Glomerular endothelial cell (primary cell): ENCODE measurements around the gene DDI2. TPM values are rescaled to one million over a fixed set of nuclear protein-coding genes. Genes with fewer than 3 reads are reported as not detected.
"Not testable (repeated sequence)": the region's sequence is repeated elsewhere in the genome, so short reads cannot be mapped to it uniquely, and the experiment has no call there.

Experiments used
- DNase-seq: peaks from one replicate; pipeline ENCODE4 v3.0.0-alpha.2; 2011; ENCODE audit warnings: low read depth, low spot score; ENCODE audit errors: extremely low read depth
- total RNA-seq: library from RNA; depleted of rRNA; stranded (reverse); fragments of >200 nt; gene quantifications from 2 replicates; pipeline ENCODE4 v1.2.3, GENCODE V29; 2015

Gene DDI2
- total RNA-seq, 1 donor from 2014 or later = 28.4 TPM

- DNase-seq = not testable (repeated sequence)
Measured at GRCh38 chr1:15604400-15604799, 12.9 kb upstream of the DDI2 start.

GRCh38 chr1:15605398-15606383 lies 11.6 kb upstream of the DDI2 start:
- DNase-seq = no peak

- no peak for DNase-seq
Measured at GRCh38 chr1:15609631-15610030, 7.6 kb upstream of the DDI2 start.

- DNase-seq = no peak
Measured at GRCh38 chr1:15610167-15610566, 7.1 kb upstream of the DDI2 start.

- no peak for DNase-seq
Measured at GRCh38 chr1:15616373-15617172, 685 bp upstream of the DDI2 start.

- DNase-seq = no peak
Measured at GRCh38 chr1:15618077-15618654, 908 bp downstream of the DDI2 start.

- no peak for DNase-seq
Measured at GRCh38 chr1:15618655-15619525, 1.6 kb downstream of the DDI2 start.

GRCh38 chr1:15620155-15620545 lies 2.9 kb downstream of the DDI2 start:
- no peak for DNase-seq

GRCh38 chr1:15620902-15621682 lies 3.8 kb downstream of the DDI2 start:
- no peak for DNase-seq

- no peak for DNase-seq
Measured at GRCh38 chr1:15621975-15622374, 4.7 kb downstream of the DDI2 start.

- no peak for DNase-seq
Measured at GRCh38 chr1:15622712-15623373, 5.6 kb downstream of the DDI2 start.

- no peak for DNase-seq
Measured at GRCh38 chr1:15623435-15623834, 6.2 kb downstream of the DDI2 start.

- DNase-seq = no peak
Measured at GRCh38 chr1:15624133-15624714, 7.0 kb downstream of the DDI2 start.

- no peak for DNase-seq
Measured at GRCh38 chr1:15625056-15625917, 8.0 kb downstream of the DDI2 start.

- DNase-seq = no peak
Measured at GRCh38 chr1:15626269-15626950, 9.2 kb downstream of the DDI2 start.

- no peak for DNase-seq
Measured at GRCh38 chr1:15627343-15627988, 10.2 kb downstream of the DDI2 start.

- no peak for DNase-seq
Measured at GRCh38 chr1:15628003-15628402, 10.7 kb downstream of the DDI2 start.
